ENCODE data around the gene RORC. TPM values are rescaled to one million over a fixed set of nuclear protein-coding genes. Genes with fewer than 3 reads are reported as not detected.
"Not testable (repeated sequence)": the region's sequence is repeated elsewhere in the genome, so short reads cannot be mapped to it uniquely, and the experiment has no call there.

RORC gene
- total and polyA plus RNA-seq, 2 experiments from 2014 or later: not detected

DNA sequence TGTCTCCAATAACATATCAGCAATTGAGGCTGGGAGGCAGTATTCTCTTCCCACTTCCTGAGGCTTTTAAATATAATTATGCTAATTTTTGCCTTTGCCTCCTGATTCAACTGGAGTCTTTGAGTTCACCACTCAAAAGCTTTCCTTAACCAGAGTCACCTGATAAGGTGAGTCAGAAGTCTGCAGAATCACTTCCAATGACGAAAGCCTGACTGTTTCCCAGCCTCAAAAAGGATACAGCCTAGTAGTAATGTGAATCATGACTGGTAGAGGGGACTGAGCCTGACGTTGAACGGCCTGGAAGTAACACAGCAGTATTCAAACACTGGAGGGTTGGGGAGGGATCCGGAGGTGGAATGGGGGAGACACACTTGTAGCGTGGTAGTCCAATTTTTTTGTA lies 57.9 kb downstream of the RORC start:
- Histone ChIP-seq H3F3A (ENCODE audit: insufficient read depth) (no peaks in the 10 kb centered on the region), H3K4me2 (ENCODE audit: unreplicated experiment) (no peak overlapping the region), H3K27ac (no peak overlapping the region), H3K9ac (no peak overlapping the region), H2AFZ (no peak overlapping the region), H3K9me3 (ENCODE audit: low read depth) (no peaks in the 10 kb centered on the region), H3K4me3 (no peak overlapping the region), H3K9me2 (ENCODE audit: insufficient read depth) (no peaks in the 10 kb centered on the region; the same call in 1 of the 2 replicates), H3K36me3 (ENCODE audit: low read depth) (no peaks in the 10 kb centered on the region), H3K4me1 (ENCODE audit: insufficient read depth) (no peaks in the 10 kb centered on the region), H3K79me2 (ENCODE audit: insufficient read depth) (no peaks in the 10 kb centered on the region), H4K20me1 (ENCODE audit: insufficient read depth) (no peaks in the 10 kb centered on the region), H3K27me3 (replicated peaks; ENCODE audit: insufficient read depth) (no peaks in the 10 kb centered on the region)
- in situ Hi-C loops (cut with MboI): no loop called here
- WGBS, 2 experiments (ENCODE audit: low coverage in 1 of 2, low lambda C conversion rate in 2 of 2, missing lambda C conversion rate in 2 of 2): 32 to 45% methylated on average over 5 of the region's 5 CpGs
- peak; percentile 80 for DNase-seq
- no peak for TF ChIP-seq EZH2 (IDR thresholded peaks at IDR 0.05; ENCODE audit: insufficient read depth, poor library complexity, severe bottlenecking)
- no peak for TF ChIP-seq EZH2phosphoT487 (IDR thresholded peaks at IDR 0.05; ENCODE audit: insufficient read depth, low read depth)

- H3K4me1 ChIP-seq (ENCODE audit: insufficient read depth); H3K27me3 ChIP-seq (replicated peaks; ENCODE audit: insufficient read depth); H3K9me3 ChIP-seq (ENCODE audit: low read depth); H3K4me2 ChIP-seq (ENCODE audit: unreplicated experiment); H4K20me1 ChIP-seq (ENCODE audit: insufficient read depth); in situ Hi-C loops (cut with MboI); DNase-seq; H3K27ac ChIP-seq; H3K9ac ChIP-seq; H3K4me3 ChIP-seq; H3F3A ChIP-seq (ENCODE audit: insufficient read depth); H2AFZ ChIP-seq; H3K36me3 ChIP-seq (ENCODE audit: low read depth); H3K9me2 ChIP-seq (ENCODE audit: insufficient read depth); H3K79me2 ChIP-seq (ENCODE audit: insufficient read depth): not testable (repeated sequence)
- WGBS, 2 experiments (ENCODE audit: low coverage in 1 of 2, low lambda C conversion rate in 2 of 2, missing lambda C conversion rate in 2 of 2): 84 to 92% methylated on average over 4 to 33 of the region's 34 CpGs
Observed at GRCh38 chr1:151769270-151769669, 62.3 kb downstream of the RORC start.

DNA sequence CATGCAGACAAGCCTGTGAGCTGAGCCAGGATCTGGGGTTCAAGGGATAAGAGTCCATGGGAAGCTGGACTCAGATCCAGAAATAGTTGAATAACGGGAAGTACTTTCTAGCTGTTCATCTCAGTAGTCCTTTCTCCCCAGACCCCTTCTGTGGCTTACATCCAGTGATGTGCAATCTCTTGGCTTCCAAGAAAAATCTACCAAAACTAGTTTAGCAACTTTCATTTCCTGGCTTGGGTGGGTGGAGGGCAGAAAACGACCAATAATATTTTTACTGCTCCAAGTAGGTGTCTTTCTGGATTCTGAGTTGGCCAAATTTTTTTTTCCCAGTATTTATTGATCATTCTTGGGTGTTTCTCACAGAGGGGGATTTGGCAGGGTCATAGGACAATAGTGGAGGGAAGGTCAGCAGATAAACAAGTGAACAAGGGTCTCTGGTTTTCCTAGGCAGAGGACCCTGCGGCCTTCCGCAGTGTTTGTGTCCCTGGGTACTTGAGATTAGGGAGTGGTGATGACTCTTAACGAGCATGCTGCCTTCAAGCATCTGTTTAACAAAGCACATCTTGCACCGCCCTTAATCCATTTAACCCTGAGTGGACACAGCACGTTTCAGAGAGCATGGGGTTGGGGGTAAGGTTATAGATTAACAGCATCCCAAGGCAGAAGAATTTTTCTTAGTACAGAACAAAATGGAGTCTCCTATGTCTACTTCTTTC lies 63.1 kb downstream of the RORC start:
- H3K4me1 ChIP-seq (ENCODE audit: insufficient read depth); H3F3A ChIP-seq (ENCODE audit: insufficient read depth); H2AFZ ChIP-seq; H3K4me2 ChIP-seq (ENCODE audit: unreplicated experiment); H4K20me1 ChIP-seq (ENCODE audit: insufficient read depth); DNase-seq; H3K4me3 ChIP-seq; H3K9me2 ChIP-seq (ENCODE audit: insufficient read depth); H3K27ac ChIP-seq; in situ Hi-C loops (cut with MboI); H3K9ac ChIP-seq; H3K27me3 ChIP-seq (replicated peaks; ENCODE audit: insufficient read depth); H3K9me3 ChIP-seq (ENCODE audit: low read depth); H3K36me3 ChIP-seq (ENCODE audit: low read depth): not testable (repeated sequence)
- H3K79me2 ChIP-seq (ENCODE audit: insufficient read depth): peaks cover 12% of the 10 kb centered on the region; the same call in 1 of the 2 replicates
- 25 to 41% methylated on average over 3 of the region's 7 CpGs for WGBS, 2 experiments (ENCODE audit: low coverage in 1 of 2, low lambda C conversion rate in 2 of 2, missing lambda C conversion rate in 2 of 2)

DNA sequence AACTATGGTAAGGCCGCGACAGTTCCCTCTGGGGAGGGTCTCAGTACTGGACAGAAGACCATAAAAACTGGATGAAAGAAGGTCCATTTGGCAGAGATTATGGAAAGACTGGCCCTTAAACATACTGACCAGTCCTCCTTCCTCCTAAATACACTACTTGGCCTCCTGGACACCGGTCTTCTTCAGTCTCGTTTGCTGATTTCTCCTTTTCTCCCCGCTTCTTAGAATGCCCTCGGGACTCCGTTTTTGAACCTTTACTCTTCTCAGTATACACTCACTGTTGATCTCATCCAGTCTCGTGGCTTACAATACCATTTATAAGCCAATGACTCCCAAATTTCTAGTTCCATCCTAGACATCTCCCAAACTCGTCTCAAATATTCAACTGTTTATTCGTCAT lies 67.6 kb downstream of the RORC start:
- H3K27me3 ChIP-seq (replicated peaks; ENCODE audit: insufficient read depth): no peaks in the 10 kb centered on the region
- peak overlapping the region; percentile 64 for H3K27ac ChIP-seq
- H3K4me3 ChIP-seq: peak overlapping the region; percentile 93
- H3K79me2 ChIP-seq (ENCODE audit: insufficient read depth): peaks cover 18% of the 10 kb centered on the region
- H3K9me3 ChIP-seq (ENCODE audit: low read depth): no peaks in the 10 kb centered on the region
- DNase-seq: peak; percentile 20
- no peak for TF ChIP-seq EZH2phosphoT487 (IDR thresholded peaks at IDR 0.05; ENCODE audit: insufficient read depth, low read depth)
- TF ChIP-seq EZH2 (IDR thresholded peaks at IDR 0.05; ENCODE audit: insufficient read depth, poor library complexity, severe bottlenecking): no peak
- WGBS, 2 experiments (ENCODE audit: low coverage in 1 of 2, low lambda C conversion rate in 2 of 2, missing lambda C conversion rate in 2 of 2): 65% methylated on average over 10 of the region's 10 CpGs
- peak overlapping the region; percentile 99 for H2AFZ ChIP-seq
- H3K36me3 ChIP-seq (ENCODE audit: low read depth): peaks cover 10% of the 10 kb centered on the region; the same call in 1 of the 2 replicates
- peaks cover 14% of the 10 kb centered on the region for H3K4me1 ChIP-seq (ENCODE audit: insufficient read depth)
- peak overlapping the region; percentile 98 for H3K4me2 ChIP-seq (ENCODE audit: unreplicated experiment)
- no peaks in the 10 kb centered on the region for H4K20me1 ChIP-seq (ENCODE audit: insufficient read depth)
- H3K9me2 ChIP-seq (ENCODE audit: insufficient read depth): no peaks in the 10 kb centered on the region
- peaks cover 25% of the 10 kb centered on the region for H3F3A ChIP-seq (ENCODE audit: insufficient read depth)
- in situ Hi-C loops (cut with MboI): no loop called here
- peak overlapping the region; percentile 92 for H3K9ac ChIP-seq

Measured in GM23248 (cell line).